Parathyroid adenoma (tissue), 2 donors: ENCODE results near the gene ADARB2.

Experiments used
- H2AFZ ChIP-seq: fragments of 300-600 bp; sonication (generic); one replicate; pipeline ENCODE4 v1.7.0; 2017; ENCODE audit warnings: antibody characterized with exemption, mild to moderate bottlenecking
- H3K27ac ChIP-seq: fragments of 300-600 bp; sonication (generic); one replicate; pipeline ENCODE4 v1.7.0; 2017
- H3K27me3 ChIP-seq: fragments of 300-600 bp; sonication (generic); one replicate; pipeline ENCODE4 v1.7.0; 2017; ENCODE audit warnings: low read length; ENCODE audit not compliant: control insufficient read depth, insufficient read depth
- H3K36me3 ChIP-seq: fragments of 300-600 bp; sonication (generic); one replicate; pipeline ENCODE4 v1.7.0; 2017; ENCODE audit warnings: low read length; ENCODE audit not compliant: control insufficient read depth, insufficient read depth
- H3K4me1 ChIP-seq: fragments of 300-600 bp; sonication (generic); one replicate; pipeline ENCODE4 v1.7.0; 2017; ENCODE audit warnings: control low read depth
- H3K4me2 ChIP-seq: fragments of 300-600 bp; sonication (generic); one replicate; pipeline ENCODE4 v1.7.0; 2017; ENCODE audit warnings: low read length
- H3K4me3 ChIP-seq: fragments of 300-600 bp; sonication (generic); one replicate; pipeline ENCODE4 v1.7.0; 2017; ENCODE audit warnings: low read depth, low read length
- H3K79me2 ChIP-seq: fragments of 300-600 bp; sonication (generic); one replicate; pipeline ENCODE4 v1.7.0; 2017; ENCODE audit warnings: control low read depth
- H3K9ac ChIP-seq: fragments of 300-600 bp; sonication (generic); one replicate; pipeline ENCODE4 v1.7.0; 2017; ENCODE audit warnings: mild to moderate bottlenecking
- H3K9me3 ChIP-seq: fragments of 300-600 bp; sonication (generic); one replicate; pipeline ENCODE4 v1.7.0; 2017; ENCODE audit warnings: low read length; ENCODE audit not compliant: control insufficient read depth
- CTCF ChIP-seq: fragments of 300-600 bp; sonication (generic); IDR thresholded peaks from one replicate; pipeline ENCODE4 v1.7.0; 2017; ENCODE audit warnings: antibody characterized with exemption, mild to moderate bottlenecking
- donor health status: primary hyperparathyroidism.

The ADARB2 gene

GRCh38 chr10:1205450-1206030, 531.8 kb downstream of the ADARB2 start:
- no peak for TF ChIP-seq CTCF
- no peak overlapping the region for H3K9ac ChIP-seq
- no peaks in the 10 kb centered on the region for H3K36me3 ChIP-seq
- H3K4me1 ChIP-seq = no peaks in the 10 kb centered on the region
- no peak overlapping the region for H3K27ac ChIP-seq
- no peak overlapping the region for H2AFZ ChIP-seq
- no peaks in the 10 kb centered on the region for H3K27me3 ChIP-seq
- no peak overlapping the region for H3K4me3 ChIP-seq
- no peaks in the 10 kb centered on the region for H3K9me3 ChIP-seq
- H3K4me2 ChIP-seq = no peak overlapping the region
- no peaks in the 10 kb centered on the region for H3K79me2 ChIP-seq

- Histone ChIP-seq H3K79me2 (no peaks in the 10 kb centered on the region), H3K4me2 (no peak overlapping the region), H2AFZ (no peak overlapping the region), H3K27me3 (no peaks in the 10 kb centered on the region), H3K9me3 (no peaks in the 10 kb centered on the region), H3K4me1 (no peaks in the 10 kb centered on the region), H3K27ac (no peak overlapping the region), H3K9ac (no peak overlapping the region), H3K36me3 (no peaks in the 10 kb centered on the region), H3K4me3 (no peak overlapping the region)
- no peak for TF ChIP-seq CTCF
These were observed 532.6 kb downstream of the ADARB2 start for GRCh38 chr10:1204434-1205326.

GRCh38 chr10:1203704-1204103, 533.6 kb downstream of the ADARB2 start:
- H3K27me3 ChIP-seq = no peaks in the 10 kb centered on the region
- H3K36me3 ChIP-seq = no peaks in the 10 kb centered on the region
- no peaks in the 10 kb centered on the region for H3K4me1 ChIP-seq
- H3K79me2 ChIP-seq = no peaks in the 10 kb centered on the region
- H3K4me3 ChIP-seq = no peak overlapping the region
- no peak overlapping the region for H3K27ac ChIP-seq
- no peak overlapping the region for H2AFZ ChIP-seq
- H3K9me3 ChIP-seq = no peaks in the 10 kb centered on the region
- no peak overlapping the region for H3K9ac ChIP-seq
- no peak overlapping the region for H3K4me2 ChIP-seq
- TF ChIP-seq CTCF = no peak

- no peaks in the 10 kb centered on the region for H3K36me3 ChIP-seq
- no peak overlapping the region for H3K27ac ChIP-seq
- H3K4me3 ChIP-seq = no peak overlapping the region
- no peaks in the 10 kb centered on the region for H3K79me2 ChIP-seq
- H3K27me3 ChIP-seq = no peaks in the 10 kb centered on the region
- H2AFZ ChIP-seq = no peak overlapping the region
- H3K4me1 ChIP-seq = no peaks in the 10 kb centered on the region
- no peak for TF ChIP-seq CTCF
- no peak overlapping the region for H3K9ac ChIP-seq
- no peaks in the 10 kb centered on the region for H3K9me3 ChIP-seq
- H3K4me2 ChIP-seq = no peak overlapping the region
These were observed 534.1 kb downstream of the ADARB2 start for GRCh38 chr10:1203216-1203615.
